ENCODE data around the gene GNAQ.

DNA sequence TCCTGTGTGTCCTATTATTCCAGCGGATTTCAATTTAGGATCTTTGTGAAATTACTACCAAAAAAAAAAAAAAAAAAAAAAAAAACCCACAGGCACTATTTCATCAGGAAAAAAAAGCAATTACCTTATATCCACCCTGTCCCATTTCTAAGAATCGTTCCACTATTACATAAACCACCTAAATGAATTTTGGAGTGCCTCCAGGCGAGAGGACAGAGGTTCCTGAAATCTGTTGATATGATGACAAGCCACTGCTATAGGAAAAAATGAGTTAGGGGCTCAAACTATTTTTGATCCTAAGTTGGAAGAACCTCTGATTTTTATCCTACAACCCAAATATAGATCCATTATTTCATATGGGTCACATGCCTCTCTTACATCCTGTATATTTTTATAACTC lies 177.9 kb downstream of the GNAQ start:
- TF ChIP-seq, protein P1, sequence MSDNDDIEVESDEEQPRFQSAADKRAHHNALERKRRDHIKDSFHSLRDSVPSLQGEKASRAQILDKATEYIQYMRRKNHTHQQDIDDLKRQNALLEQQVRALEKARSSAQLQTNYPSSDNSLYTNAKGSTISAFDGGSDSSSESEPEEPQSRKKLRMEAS (IDR thresholded peaks at IDR 0.05; ENCODE audit: low read depth, low read length): no peak
- TF ChIP-seq, protein P2, sequence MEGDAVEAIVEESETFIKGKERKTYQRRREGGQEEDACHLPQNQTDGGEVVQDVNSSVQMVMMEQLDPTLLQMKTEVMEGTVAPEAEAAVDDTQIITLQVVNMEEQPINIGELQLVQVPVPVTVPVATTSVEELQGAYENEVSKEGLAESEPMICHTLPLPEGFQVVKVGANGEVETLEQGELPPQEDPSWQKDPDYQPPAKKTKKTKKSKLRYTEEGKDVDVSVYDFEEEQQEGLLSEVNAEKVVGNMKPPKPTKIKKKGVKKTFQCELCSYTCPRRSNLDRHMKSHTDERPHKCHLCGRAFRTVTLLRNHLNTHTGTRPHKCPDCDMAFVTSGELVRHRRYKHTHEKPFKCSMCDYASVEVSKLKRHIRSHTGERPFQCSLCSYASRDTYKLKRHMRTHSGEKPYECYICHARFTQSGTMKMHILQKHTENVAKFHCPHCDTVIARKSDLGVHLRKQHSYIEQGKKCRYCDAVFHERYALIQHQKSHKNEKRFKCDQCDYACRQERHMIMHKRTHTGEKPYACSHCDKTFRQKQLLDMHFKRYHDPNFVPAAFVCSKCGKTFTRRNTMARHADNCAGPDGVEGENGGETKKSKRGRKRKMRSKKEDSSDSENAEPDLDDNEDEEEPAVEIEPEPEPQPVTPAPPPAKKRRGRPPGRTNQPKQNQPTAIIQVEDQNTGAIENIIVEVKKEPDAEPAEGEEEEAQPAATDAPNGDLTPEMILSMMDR (IDR thresholded peaks at IDR 0.05; ENCODE audit: low read depth, low read length): no peak
- no peak for TF ChIP-seq POLR2A (IDR thresholded peaks at IDR 0.05; ENCODE audit: extremely low read depth, insufficient read length)
